Prostate gland (tissue), 2 donors: ENCODE results near the gene RPL3.

Experiments used
- POLR2A ChIP-seq: fragments of 450-650 bp; IDR thresholded peaks from one replicate; pipeline ENCODE4 v1.6.1; 2016; ENCODE audit warnings: antibody characterized with exemption, mild to moderate bottlenecking
- POLR2AphosphoS5 ChIP-seq: sonication (generic); formaldehyde crosslinking; IDR thresholded peaks from one replicate; pipeline ENCODE4 v1.6.1; 2017; ENCODE audit warnings: antibody characterized with exemption
- TF ChIP-seq, protein P1 (sequence below), 4 experiments: fragments of 200-600 bp in 2 of 4; fragments of 450-650 bp in 2 of 4; sonication (generic) in 2 of 4; IDR thresholded peaks; 1 replicate in 3 of 4; 2 replicates in 1 of 4; pipeline ENCODE4 v1.5.1; 2016 to 2019; ENCODE audit warnings: antibody characterized with exemption in 4 of 4, mild to moderate bottlenecking in 2 of 4, moderate library complexity in 2 of 4

DNA sequence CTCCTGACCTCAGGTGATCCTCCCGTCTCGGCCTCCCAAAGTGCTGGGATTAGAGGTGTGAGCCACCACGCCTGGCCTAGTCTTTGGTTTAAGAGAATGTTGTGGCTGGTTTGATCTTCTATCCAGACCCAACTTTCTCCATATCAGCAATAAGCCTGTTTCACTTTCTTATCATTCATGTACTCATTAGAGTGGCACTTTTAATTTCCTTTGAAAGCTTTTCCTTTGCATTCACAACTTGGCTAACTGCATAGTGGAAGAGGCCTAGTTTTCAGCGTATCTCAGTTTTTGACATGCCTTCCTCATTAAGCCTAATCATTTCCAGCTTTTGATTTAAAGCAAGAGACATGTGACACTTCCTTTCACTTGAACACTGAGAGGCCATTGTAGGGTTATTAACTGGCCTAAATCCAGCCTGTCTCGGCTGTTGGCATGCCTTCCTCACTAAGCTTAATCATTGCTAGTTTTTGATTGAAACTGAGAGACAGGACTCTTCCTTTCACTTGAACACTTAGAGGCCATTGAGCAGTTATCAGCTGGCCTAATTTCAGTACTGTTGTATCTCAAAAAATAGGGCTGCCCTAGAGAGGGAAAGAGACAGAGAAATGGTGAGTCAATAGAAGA, 13.1 kb upstream of the RPL3 start:
- TF ChIP-seq, protein P1, sequence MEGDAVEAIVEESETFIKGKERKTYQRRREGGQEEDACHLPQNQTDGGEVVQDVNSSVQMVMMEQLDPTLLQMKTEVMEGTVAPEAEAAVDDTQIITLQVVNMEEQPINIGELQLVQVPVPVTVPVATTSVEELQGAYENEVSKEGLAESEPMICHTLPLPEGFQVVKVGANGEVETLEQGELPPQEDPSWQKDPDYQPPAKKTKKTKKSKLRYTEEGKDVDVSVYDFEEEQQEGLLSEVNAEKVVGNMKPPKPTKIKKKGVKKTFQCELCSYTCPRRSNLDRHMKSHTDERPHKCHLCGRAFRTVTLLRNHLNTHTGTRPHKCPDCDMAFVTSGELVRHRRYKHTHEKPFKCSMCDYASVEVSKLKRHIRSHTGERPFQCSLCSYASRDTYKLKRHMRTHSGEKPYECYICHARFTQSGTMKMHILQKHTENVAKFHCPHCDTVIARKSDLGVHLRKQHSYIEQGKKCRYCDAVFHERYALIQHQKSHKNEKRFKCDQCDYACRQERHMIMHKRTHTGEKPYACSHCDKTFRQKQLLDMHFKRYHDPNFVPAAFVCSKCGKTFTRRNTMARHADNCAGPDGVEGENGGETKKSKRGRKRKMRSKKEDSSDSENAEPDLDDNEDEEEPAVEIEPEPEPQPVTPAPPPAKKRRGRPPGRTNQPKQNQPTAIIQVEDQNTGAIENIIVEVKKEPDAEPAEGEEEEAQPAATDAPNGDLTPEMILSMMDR (IDR thresholded peaks at IDR 0.05), result no peak
- no peak for TF ChIP-seq POLR2AphosphoS5
- no peak for TF ChIP-seq POLR2A
